NCI-H1105 treated with DMSO at 0.1 percent for 48 hours (cell line): ENCODE results near the gene SBF2.
"Not testable (repeated sequence)": the region's sequence is repeated elsewhere in the genome, so short reads cannot be mapped to it uniquely, and the experiment has no call there.

ENCODE experiments used
- DNase-seq: peaks from one replicate; lab custom pipeline; 2025; lab: John Stamatoyannopoulos, UW

The SBF2 gene

DNA sequence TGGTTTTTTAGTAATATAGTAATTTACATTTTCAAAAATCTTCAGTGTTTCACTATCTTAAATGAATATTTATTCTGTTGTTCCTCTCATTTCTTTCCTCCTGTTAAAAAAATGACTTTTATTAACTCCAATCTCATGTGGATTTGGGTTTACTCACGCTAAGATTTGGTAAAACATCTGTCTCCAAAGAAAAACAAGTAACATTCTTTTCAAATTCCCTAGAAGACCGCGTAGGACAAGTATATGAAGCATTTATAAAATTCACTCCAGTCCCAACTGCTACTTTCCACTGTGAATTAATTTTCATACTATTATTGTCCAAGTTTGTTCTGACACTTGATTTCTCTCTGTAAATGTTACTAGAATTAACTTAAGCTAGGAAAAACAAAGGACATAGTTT lies 26.2 kb downstream of the SBF2 start:
- DNase-seq: no peak

DNA sequence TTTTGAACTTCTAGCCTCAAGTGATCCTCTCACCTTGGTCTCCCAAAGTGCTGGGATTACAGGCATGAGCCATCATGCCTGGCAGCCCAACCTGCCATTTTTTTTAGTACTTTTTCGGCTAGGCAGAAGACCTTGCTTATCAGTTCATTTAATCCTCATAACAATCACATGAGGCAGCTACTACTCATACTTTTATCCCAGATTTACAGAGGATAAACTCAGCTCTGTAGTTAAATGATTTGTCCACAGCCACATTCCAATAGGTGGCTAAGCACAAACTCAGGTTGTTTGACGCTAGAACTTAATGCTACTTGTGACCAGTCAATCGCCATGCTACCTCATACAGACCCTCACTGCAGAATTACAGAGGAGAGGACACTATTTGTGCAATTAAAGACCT lies 28.1 kb downstream of the SBF2 start:
- no peak for DNase-seq

DNA sequence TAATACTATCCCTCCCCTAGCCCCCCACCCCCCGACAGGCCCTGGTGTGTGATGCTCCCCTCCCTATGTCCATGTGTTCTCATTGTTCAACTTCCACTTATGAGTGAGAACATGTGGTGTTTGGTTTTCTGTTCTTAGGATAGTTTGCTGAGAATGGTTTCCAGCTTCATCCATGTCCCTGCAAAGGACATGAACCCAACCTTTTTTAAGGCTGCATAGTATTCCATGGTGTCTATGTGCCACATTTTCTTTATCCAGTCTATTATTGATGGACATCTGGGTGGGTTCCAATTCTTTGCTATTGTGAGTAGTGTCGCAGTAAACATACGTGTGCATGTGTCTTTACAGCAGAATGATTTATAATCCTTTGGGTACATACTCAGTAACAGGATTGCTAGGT lies 29.3 kb downstream of the SBF2 start:
- not testable (repeated sequence) for DNase-seq

DNA sequence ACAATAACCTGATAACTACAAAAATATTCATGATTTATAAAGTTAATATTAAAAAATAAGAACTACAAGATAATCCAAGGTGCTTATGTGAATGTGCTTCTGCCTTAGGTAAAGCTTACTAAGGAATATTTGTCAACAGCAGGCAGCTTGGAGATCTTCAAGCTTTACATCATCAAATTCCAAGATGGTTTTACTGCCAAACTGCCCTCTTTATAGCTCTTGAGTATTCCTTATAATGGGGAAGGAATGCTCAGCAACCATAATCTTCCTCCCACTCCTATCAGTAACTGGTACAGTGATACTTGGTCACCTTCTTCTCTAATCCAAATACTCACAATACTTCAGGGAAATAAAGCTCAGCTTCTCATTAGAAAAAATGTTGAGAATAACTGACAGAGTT lies 30.1 kb downstream of the SBF2 start:
- DNase-seq: no peak

DNA sequence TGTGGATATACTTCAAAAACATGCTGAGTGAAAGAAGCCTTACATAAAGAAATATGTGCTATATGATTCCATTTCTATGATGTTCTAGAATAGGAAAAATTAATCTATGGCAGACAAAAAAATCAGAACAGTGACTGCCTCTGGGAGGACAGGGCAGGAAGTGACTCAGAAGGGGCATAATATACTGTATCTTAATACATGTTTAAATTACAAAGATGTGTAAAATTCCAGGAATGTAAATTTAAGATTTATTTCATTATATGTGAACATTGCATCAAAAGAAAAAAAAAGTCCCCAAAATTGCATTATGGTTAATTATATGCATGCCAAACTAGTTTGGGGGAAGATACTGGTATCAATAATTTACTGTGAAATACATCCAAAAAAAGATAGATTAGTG lies 32.2 kb downstream of the SBF2 start:
- DNase-seq: no peak

DNA sequence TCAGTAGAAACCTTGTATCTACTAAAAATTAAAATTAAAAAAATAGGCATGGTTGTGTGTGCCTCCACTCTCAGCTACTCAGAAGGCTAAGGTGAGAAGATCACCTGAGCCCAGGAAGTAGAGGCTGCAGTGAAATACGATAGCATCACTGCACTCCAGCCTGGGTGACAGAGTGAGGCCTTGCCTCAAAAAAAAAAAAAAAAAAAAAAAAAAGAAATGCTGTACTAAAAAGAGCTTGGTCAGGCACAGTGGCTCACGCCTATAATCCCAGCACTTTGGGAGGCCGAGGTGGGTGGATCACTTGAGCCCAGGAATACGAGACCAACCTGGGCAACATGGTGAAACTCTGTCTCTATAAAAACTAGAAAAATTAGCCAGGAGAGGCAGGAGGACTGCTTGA lies 36.5 kb downstream of the SBF2 start:
- DNase-seq: no peak

DNA sequence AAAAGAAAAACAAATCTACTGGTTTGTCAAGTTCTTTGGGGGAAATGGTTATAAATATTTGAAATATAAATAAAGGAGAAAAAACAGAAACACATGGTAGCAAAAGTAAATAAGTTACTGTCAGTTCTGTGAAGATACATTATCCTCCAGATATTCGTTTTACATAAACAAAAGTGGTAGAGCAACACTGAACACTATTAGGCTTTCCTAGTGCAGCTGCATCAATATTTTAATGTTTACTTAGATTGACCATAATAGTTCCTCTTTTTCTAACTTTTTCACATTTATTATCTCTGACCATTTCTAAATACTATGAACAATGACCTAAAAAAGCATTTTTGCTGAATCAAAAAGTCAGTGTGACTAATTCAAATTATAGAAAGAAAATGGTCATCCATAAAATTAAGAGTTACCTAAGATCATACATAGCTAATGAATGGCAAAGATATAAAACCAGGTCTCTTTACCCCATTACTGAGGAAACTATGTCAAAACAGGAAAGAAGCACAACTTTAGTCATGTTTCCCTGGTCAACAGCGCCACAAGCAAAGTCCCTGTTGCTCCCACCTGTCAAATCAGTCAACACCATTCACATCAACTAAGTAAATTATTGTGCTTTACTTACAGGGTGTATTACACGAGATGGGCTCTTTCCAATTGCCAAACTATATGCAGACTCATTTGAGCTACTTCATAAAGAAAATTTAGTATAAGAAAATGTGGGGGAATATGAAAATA lies 38.5 kb downstream of the SBF2 start:
- no peak for DNase-seq

DNA sequence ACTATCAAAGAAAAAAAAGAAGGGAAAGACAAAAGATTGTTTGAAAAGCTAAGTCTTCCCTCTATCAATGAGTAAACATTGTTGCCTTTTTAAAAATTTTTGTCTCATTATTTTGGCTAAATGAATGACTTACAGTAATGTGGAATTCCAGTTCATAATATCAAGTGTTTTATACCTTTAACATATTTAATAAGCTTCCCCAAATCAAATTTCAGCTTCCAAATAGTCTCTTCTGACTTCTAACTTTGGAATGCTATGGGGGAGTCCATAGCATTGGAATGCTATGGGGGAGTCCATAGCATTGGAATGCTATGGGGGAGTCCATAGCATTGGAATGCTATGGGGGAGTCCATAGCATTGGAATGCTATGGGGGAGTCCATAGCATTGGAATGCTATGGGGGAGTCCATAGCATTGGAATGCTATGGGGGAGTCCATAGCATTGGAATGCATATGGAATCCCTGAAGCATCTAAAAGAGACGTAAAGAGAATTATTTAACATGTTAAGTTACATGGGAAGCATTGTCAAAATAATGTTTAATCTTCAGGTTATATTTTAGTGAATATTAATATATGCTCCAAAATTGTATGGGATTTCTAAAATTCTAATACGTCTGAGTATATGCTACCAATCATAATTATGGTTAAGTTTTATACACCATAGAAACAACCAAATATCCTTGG lies 44.4 kb downstream of the SBF2 start:
- not testable (repeated sequence) for DNase-seq

DNA sequence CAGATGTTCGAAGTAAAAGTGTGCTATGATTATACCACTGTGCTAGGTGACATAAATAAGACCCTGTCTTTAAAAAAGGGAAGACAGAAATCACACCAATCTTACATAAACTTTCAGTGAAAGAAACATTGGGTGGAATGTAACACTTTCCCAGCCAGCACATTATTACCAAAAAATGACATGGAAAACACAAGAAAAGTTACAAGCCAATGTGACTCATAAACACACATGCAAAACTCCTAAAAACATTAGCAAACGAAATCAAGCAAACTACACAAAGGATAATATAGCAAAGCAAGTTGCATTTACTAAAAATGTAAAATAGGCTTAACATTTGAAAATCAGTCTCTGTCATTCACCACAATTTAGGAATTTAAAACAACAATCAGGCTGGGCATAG lies 47.0 kb downstream of the SBF2 start:
- no peak for DNase-seq

DNA sequence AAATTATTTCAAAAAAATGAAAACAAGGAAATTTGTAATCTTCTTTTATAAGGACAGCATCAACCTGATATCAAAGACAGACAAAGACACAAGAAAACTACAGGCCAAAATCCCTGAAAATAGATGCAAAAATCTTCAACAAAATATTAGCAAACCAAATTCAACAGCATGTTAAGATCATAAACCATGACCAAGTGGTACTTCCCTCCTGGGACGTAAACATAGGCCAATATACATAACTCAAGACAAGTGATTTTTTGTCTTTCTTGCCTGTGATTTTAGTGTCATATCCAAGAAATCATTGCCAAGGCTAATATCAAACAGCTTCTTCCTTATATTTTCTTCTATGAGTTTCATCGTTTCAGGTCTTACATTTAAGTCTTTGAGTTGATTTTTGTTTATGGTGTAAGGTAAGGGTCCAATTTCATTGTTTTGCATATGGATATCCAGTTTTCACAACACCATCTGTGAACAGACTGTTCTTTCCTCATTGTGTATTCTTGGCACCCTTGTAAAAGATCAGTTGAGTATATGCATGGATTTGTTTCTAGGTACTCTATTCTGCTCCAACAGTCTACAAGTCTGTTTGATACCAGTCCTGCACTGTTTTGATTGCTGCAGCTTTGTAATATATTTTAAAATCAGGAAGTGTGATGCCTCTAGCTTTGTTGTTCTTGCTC lies 50.0 kb downstream of the SBF2 start:
- no peak for DNase-seq

DNA sequence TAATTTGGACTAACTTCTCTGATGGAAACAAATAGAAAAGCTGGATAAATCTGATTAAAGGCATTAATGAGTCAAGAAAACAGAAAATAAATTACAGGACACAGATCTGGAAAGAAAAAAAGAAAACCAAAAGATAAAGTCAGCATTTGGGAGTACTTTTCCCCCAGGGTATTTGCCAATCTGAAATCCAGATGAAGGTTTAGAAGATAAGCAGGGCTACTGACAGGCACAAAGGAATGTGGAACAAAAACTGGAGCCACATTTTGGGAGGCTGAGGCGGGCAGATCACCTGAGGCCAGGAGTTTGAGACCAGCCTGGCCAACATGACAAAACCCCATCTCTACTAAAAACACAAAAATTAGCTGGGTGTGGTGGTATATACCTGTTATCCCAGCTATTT lies 57.2 kb downstream of the SBF2 start:
- DNase-seq: no peak

DNA sequence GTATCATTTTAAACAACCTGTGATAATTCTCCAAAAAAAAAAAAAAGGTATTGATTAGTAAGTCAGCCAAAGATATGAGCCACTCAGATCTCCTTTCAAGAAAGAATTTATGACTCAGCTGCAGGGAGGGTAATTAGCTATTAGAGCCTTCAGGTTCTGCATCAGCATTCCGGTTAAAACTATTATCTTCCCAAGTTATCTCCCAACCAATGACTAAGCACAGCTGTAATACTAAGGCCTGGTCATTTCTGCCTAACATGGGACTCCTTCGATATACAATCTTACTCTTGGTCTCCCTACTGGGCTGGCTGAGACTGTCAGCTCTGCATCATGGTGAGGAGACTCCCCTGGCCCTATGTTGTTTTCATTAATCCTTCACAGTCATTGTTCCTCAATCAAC lies 60.4 kb downstream of the SBF2 start:
- no peak for DNase-seq

DNA sequence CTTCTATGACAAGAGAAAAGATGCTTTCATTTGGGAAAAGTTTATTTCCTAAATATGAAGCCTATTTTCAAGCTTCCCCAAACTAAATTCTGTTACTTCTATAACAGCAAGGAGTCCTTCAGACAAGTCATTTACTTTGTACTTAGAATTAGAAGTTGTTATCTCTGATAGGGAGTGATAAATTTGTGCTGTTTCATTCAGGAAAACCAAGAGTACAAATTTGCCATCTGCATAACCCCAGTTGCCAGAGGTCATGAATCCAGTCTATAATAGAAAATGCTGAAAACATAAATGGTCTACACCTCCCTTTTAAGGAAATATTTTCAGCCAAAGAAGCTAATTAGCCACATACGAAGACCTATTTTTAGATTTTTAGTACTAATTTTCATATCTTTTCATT lies 61.3 kb downstream of the SBF2 start:
- DNase-seq: no peak

DNA sequence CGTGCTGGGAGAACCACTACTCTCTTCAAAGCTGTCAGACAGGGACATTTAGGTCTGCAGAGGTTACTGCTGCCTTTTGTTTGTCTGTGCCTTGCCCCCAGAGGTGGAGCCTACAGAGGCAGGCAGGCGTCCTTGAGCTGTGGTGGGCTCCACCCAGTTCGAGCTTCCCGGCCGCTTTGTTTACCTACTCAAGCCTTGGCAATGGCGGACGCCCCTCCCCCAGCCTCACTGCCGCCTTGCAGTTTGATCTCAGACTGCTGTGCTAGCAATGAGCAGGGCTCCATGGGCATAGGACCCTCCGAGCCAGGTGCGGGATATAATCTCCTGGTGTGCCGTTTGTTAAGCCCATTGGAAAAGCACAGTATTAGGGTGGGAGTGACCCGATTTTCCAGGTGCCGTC lies 62.2 kb downstream of the SBF2 start:
- DNase-seq: not testable (repeated sequence)

DNA sequence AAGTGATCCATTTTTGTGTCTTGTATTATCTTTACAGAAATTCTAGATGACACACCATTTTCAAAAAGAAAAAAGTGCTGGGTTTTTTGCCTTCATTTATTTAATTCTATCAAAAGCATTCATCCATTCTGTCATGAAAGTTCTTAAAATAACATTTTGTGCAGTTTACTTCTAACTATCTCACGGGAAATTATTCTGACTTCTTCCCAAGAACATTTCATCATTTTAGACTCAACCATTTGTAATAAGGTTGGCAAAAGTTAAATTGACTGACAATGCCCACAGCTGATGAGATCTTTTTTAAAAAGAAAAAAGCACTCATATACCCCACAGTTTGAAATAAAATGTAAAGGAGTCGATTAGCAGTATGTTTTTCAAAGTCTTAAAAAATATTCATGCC lies 68.5 kb downstream of the SBF2 start:
- no peak for DNase-seq

DNA sequence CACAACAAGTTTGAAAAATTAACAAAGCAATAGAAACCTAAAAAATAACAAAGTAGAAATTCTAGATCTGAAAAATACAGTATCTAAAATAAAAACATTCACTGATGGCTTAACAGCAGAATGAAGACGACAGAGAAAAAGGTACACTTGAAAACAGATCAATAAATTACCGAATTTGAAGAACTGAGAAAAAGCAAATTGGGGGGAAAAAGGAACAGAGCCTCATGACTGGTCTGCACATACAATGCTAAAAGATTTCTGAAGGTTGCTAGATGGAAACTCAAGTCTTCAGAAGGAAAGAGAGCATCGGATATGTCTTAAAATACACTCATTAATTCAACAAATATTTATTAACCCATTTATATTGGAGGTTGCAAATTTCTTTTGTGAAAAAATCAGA lies 71.6 kb downstream of the SBF2 start:
- DNase-seq: no peak

DNA sequence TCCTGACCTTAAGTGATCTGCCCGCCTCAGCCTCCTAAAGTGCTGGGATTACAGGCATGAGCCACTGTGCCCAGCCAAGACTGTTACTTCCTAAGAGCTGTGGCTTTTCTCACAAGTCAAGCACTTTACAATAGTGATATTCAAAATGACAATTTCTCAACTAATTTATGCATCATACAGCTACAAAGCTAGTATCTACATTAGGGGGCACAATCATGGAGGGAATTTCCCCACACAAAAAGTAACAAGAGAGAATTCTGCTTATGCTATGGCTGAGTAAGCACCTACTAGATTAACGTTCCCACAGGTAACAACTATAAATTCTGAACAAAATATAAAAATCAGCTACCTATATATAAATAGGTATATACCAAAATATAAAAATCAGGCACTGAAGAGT lies 72.7 kb downstream of the SBF2 start:
- no peak for DNase-seq

DNA sequence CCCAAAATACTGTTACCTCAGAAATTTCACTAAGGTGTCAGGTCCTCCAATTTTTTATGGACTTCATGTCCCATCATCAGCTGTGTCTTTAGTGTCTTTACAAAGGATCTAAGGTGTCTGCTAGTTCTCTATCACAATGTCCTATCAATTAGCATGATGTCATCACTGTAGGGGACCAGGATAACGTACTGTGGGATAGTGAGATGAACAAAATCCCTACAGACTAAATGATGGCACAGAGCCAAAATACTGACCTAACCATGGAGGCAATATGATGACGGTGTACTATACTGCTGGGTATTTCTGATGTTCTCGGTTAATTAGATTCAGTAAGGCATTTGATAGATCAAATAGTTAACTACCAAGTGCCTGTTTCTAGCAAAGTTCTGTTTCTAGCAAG lies 82.5 kb downstream of the SBF2 start:
- DNase-seq: no peak

DNA sequence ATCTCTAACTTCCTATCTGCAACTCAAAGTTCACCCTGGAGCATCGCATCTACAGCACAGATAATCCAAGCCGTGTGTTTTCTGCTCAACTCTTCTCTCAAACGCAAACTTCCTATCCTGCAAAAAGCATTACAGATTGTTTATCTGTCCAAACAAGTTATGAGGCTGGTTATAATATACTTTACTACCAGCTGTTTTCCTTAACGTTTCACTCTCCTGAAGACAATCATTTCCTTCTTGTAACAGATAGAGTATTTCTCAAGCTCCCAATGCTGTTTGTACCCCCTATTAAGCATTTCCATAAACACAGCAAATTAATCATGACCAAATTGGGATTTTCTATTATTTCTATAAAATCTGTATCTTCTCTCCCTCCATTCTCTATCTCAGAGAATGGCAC lies 84.7 kb downstream of the SBF2 start:
- no peak for DNase-seq

DNA sequence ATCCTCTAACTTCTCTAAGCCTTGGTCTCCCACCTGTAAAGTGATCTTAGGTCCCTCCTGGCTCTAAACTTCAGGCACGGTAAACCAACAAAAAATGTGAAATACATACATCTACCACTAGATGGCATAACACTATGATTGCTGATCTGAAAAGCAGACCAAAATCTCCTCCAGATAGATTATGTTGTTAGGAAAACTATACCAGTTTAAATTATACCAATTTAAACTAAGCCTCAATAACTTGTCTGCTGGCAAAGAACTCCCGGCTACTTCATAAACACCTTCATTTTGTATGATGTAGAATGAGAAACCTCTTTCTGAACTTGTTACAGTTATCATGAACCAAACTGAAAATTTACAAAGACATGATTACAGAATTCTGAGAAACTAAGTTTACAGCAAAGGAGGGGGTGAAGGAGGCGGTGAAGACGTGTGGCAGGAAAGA lies 85.9 kb downstream of the SBF2 start:
- peak; percentile 62 for DNase-seq

DNA sequence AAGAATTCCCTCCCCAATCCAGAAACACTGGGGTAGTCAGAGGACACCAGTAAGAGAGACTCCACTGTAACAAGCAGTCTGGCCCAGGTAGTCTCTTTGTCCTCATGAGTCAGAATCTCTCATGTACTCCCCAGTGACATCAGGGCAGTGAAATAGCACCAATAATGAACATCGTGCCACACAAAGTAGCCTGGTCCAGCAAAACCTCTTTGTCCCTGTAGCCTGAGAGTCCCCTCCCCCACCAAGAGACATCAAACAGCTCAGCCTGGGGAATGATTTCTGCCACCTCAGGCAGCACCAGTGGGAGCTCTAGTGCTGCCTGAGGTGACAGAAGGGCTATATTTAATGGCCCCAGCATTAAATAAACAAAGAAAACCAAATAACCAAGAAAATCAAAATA lies 88.1 kb downstream of the SBF2 start:
- no peak for DNase-seq

DNA sequence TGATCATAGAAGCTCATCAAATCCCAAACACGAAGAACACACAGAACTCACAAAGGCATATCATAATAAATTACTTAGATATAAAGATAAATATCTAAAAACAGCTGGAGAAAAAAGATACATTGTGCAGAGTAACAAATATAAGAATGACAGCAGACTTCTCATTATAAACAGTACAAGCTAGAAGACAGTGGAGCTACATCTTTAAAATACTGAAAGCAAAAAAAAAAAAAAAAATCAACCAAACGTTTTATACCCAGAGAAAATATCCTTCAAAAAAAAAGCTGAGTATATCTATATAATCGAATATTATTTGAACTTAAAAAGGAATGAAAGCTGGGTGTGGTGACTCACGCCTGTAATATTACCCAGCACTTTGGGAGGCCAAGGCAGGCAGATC lies 90.0 kb downstream of the SBF2 start:
- DNase-seq: no peak

DNA sequence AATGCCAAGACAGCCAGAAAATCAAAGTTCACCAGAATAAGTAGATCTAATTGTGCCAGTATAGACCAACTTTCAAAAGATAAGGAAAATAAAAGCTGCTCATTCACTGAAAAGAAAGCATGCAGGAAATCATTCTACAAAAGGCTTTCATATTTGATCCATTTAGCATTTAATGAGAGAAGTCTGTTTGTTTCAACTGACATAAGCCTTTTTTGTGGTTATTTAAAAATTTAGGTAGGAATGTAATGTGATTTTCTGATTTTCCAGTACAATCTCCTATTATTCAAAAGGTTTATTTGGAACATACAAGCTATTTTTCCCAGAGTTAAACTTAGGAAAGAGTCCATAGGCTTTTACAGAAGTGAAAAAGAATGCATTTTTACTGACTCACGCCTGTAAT lies 92.7 kb downstream of the SBF2 start:
- no peak for DNase-seq
